ENCODE measurements around the gene ZNF420. TPM values are rescaled to one million over a fixed set of nuclear protein-coding genes. Genes with fewer than 3 reads are reported as not detected.

Gene ZNF420
- total RNA-seq, 1 experiment from 2014 or later, result not detected

GRCh38 chr19:37045140-37045539, 33.1 kb upstream of the ZNF420 start (continued):
- TF ChIP-seq ELF1 (IDR thresholded peaks at IDR 0.05; ENCODE audit: borderline replicate concordance, low read depth) (no peak), ZNF274 (IDR thresholded peaks at IDR 0.05; ENCODE audit: low read depth, low read length) (no peak), SP1 (IDR thresholded peaks at IDR 0.05; ENCODE audit: low read depth) (no peak), EZH2phosphoT487 (IDR thresholded peaks at IDR 0.05; ENCODE audit: borderline replicate concordance) (no peak), JUND (IDR thresholded peaks at IDR 0.05) (no peak), ZFX (IDR thresholded peaks at IDR 0.05) (no peak), RAD21 (IDR thresholded peaks at IDR 0.05; ENCODE audit: low read depth) (no peak), EZH2 (IDR thresholded peaks at IDR 0.05) (no peak), CBX3 (IDR thresholded peaks at IDR 0.05; ENCODE audit: low read depth) (no peak), TCF7L2 (IDR thresholded peaks at IDR 0.05; ENCODE audit: borderline replicate concordance, extremely low read depth, insufficient read depth, insufficient read length) (no peak)
- TF ChIP-seq, protein P1, sequence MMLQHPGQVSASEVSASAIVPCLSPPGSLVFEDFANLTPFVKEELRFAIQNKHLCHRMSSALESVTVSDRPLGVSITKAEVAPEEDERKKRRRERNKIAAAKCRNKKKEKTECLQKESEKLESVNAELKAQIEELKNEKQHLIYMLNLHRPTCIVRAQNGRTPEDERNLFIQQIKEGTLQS (IDR thresholded peaks at IDR 0.05), result no peak

- no peaks in the 10 kb centered on the region for H3K4me1 ChIP-seq (ENCODE audit: control insufficient read depth in 1 of 2, insufficient read depth in 2 of 2, low read length in 2 of 2)
- TF ChIP-seq RAD21 (IDR thresholded peaks at IDR 0.05; ENCODE audit: low read depth), result no peak
- no peak for TF ChIP-seq EZH2 (IDR thresholded peaks at IDR 0.05)
- TF ChIP-seq POLR2AphosphoS5 (IDR thresholded peaks at IDR 0.05; ENCODE audit: low read depth, low read length), result no peak
- TF ChIP-seq ZFX (IDR thresholded peaks at IDR 0.05), result no peak
- no peak for TF ChIP-seq EGR1 (IDR thresholded peaks at IDR 0.05; ENCODE audit: low read depth)
- TF ChIP-seq EZH2phosphoT487 (IDR thresholded peaks at IDR 0.05; ENCODE audit: borderline replicate concordance), result no peak
- TF ChIP-seq SIN3A (IDR thresholded peaks at IDR 0.05; ENCODE audit: low read depth), result no peak
- TF ChIP-seq ELF1 (IDR thresholded peaks at IDR 0.05; ENCODE audit: borderline replicate concordance, low read depth), result no peak
- TF ChIP-seq YY1 (IDR thresholded peaks at IDR 0.05; ENCODE audit: extremely low read depth, insufficient replicate concordance, low read depth, low read length), result no peak
- no peak for TF ChIP-seq ZNF274 (IDR thresholded peaks at IDR 0.05; ENCODE audit: low read depth, low read length)
- no peak for TF ChIP-seq SRF (IDR thresholded peaks at IDR 0.05; ENCODE audit: low read depth)
- TF ChIP-seq SP1 (IDR thresholded peaks at IDR 0.05; ENCODE audit: low read depth), result no peak
- TF ChIP-seq, protein P2, sequence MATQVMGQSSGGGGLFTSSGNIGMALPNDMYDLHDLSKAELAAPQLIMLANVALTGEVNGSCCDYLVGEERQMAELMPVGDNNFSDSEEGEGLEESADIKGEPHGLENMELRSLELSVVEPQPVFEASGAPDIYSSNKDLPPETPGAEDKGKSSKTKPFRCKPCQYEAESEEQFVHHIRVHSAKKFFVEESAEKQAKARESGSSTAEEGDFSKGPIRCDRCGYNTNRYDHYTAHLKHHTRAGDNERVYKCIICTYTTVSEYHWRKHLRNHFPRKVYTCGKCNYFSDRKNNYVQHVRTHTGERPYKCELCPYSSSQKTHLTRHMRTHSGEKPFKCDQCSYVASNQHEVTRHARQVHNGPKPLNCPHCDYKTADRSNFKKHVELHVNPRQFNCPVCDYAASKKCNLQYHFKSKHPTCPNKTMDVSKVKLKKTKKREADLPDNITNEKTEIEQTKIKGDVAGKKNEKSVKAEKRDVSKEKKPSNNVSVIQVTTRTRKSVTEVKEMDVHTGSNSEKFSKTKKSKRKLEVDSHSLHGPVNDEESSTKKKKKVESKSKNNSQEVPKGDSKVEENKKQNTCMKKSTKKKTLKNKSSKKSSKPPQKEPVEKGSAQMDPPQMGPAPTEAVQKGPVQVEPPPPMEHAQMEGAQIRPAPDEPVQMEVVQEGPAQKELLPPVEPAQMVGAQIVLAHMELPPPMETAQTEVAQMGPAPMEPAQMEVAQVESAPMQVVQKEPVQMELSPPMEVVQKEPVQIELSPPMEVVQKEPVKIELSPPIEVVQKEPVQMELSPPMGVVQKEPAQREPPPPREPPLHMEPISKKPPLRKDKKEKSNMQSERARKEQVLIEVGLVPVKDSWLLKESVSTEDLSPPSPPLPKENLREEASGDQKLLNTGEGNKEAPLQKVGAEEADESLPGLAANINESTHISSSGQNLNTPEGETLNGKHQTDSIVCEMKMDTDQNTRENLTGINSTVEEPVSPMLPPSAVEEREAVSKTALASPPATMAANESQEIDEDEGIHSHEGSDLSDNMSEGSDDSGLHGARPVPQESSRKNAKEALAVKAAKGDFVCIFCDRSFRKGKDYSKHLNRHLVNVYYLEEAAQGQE (IDR thresholded peaks at IDR 0.05; ENCODE audit: low read depth), result no peak
- TF ChIP-seq ZBTB33 (IDR thresholded peaks at IDR 0.05; ENCODE audit: extremely low read depth, insufficient replicate concordance, low read length), result no peak
- ATAC-seq (no peak), DNase-seq (ENCODE audit: low read depth, low spot score) (no peak)
- H3K9me3 ChIP-seq (ENCODE audit: control insufficient read depth in 1 of 2, insufficient read depth in 1 of 2, low read depth in 1 of 2, low read length in 2 of 2), result peaks cover 0 to 14% of the 10 kb centered on the region in 2 experiments; a peak in 2 of 4 replicates
- no peaks in the 10 kb centered on the region for H3K36me3 ChIP-seq (ENCODE audit: control insufficient read depth in 1 of 2, insufficient read depth in 2 of 2, low read length in 2 of 2)
- POLR2A ChIA-PET, result no interaction called here
- intact Hi-C loops (cut with micrococcal nuclease), result no loop called here
- no peaks in the 10 kb centered on the region for H3K9me2 ChIP-seq (ENCODE audit: insufficient read depth)
- RAD21 ChIA-PET (ENCODE audit: low non-redundant PET in 1 of 2, low total read pairs in 2 of 2, uncharacterized antibody in 2 of 2, unreplicated experiment in 2 of 2), result no interaction called here
- no peaks in the 10 kb centered on the region for H3K79me2 ChIP-seq (ENCODE audit: insufficient read depth, low read length)
- CTCF ChIA-PET, result no interaction called here
- no peak overlapping the region for H3K9ac ChIP-seq (ENCODE audit: low read length)
- H3K4me2 ChIP-seq (ENCODE audit: low read length), result no peak overlapping the region
- H2AFZ ChIP-seq (ENCODE audit: low read depth, low read length, poor library complexity, severe bottlenecking), result no peak overlapping the region
- H3K27me3 ChIP-seq (ENCODE audit: insufficient read depth, low read length), result no peaks in the 10 kb centered on the region
- no peaks in the 10 kb centered on the region for H4K20me1 ChIP-seq (ENCODE audit: insufficient read depth)
- no peak overlapping the region for H3K27ac ChIP-seq (ENCODE audit: low read depth, low read length)
- H3K4me3 ChIP-seq (replicated peaks in 1 of 2; ENCODE audit: low read depth in 1 of 2, low read length in 2 of 2), result no peak overlapping the region
- no TSS peak for BruUV-seq (replicated peaks)
Observed at GRCh38 chr19:37055330-37055729, 22.9 kb upstream of the ZNF420 start.
